Hepatocyte (in vitro differentiated cells): Measurements from ENCODE around the gene FAF1. TPM values are rescaled to one million over a fixed set of nuclear protein-coding genes. Genes with fewer than 3 reads are reported as not detected.

Experiments used
- DNase-seq: peaks from one replicate; pipeline ENCODE4 v3.0.0-alpha.2; 2016; ENCODE audit warnings: low spot score
- H2AFZ ChIP-seq: fragments of 200-600 bp; sonication (generic); 2 replicates; pipeline ENCODE4 v1.6.0; 2016; ENCODE audit warnings: antibody characterized with exemption, mild to moderate bottlenecking
- H3K27ac ChIP-seq: fragments of 200-600 bp; sonication (generic); 2 replicates; pipeline ENCODE4 v1.5.1; 2016; ENCODE audit warnings: mild to moderate bottlenecking
- H3K27me3 ChIP-seq: fragments of 200-600 bp; sonication (generic); 2 replicates; pipeline ENCODE4 v1.6.1; 2016
- H3K36me3 ChIP-seq: fragments of 200-600 bp; sonication (generic); replicated peaks from 2 replicates; pipeline ENCODE4 v1.5.1; 2016; ENCODE audit warnings: low read depth; ENCODE audit not compliant: insufficient read depth
- H3K4me1 ChIP-seq: fragments of 200-600 bp; sonication (generic); 2 replicates; pipeline ENCODE4 v1.5.1; 2016; ENCODE audit warnings: mild to moderate bottlenecking, moderate library complexity; ENCODE audit not compliant: insufficient read depth
- H3K4me2 ChIP-seq: fragments of 200-600 bp; sonication (generic); 2 replicates; pipeline ENCODE4 v1.6.0; 2016
- H3K4me3 ChIP-seq: fragments of 200-600 bp; sonication (generic); 2 replicates; pipeline ENCODE4 v1.5.1; 2016; ENCODE audit warnings: mild to moderate bottlenecking
- H3K79me2 ChIP-seq: fragments of 200-600 bp; sonication (generic); 2 replicates; pipeline ENCODE4 v1.6.0; 2017; ENCODE audit warnings: mild to moderate bottlenecking
- H3K9me2 ChIP-seq: fragments of 200-600 bp; sonication (generic); replicated peaks from 2 replicates; pipeline ENCODE4 v1.6.0; 2017; ENCODE audit warnings: mild to moderate bottlenecking; ENCODE audit not compliant: insufficient read depth
- H3K9me3 ChIP-seq: fragments of 200-600 bp; sonication (generic); 2 replicates; pipeline ENCODE4 v1.5.1; 2016; ENCODE audit warnings: low read depth, mild to moderate bottlenecking
- H4K20me1 ChIP-seq: fragments of 200-600 bp; sonication (generic); 2 replicates; pipeline ENCODE4 v1.6.0; 2016; ENCODE audit warnings: mild to moderate bottlenecking; ENCODE audit not compliant: insufficient read depth, poor library complexity, severe bottlenecking
- CTCF ChIP-seq: fragments of 200-600 bp; sonication (generic); IDR thresholded peaks from 2 replicates; pipeline ENCODE4 v1.5.1; 2016; ENCODE audit warnings: antibody characterized with exemption, mild to moderate bottlenecking; ENCODE audit not compliant: poor library complexity
- EZH2 ChIP-seq: fragments of 200-600 bp; sonication (generic); IDR thresholded peaks from 2 replicates; pipeline ENCODE4 v1.6.1; 2016; ENCODE audit warnings: antibody characterized with exemption, mild to moderate bottlenecking, borderline replicate concordance
- EZH2phosphoT487 ChIP-seq: fragments of 200-600 bp; sonication (generic); IDR thresholded peaks from one replicate; pipeline ENCODE4 v1.6.1; 2018; ENCODE audit warnings: antibody characterized with exemption, mild to moderate bottlenecking, low read depth, moderate library complexity; ENCODE audit not compliant: unreplicated experiment, severe bottlenecking
- WGBS: methylation state at CpG from one replicate; pipeline ENCODE4 v1.1.6; 2016; ENCODE audit warnings: low lambda C conversion rate; ENCODE audit errors: missing lambda C conversion rate; 5-methylcytosine and 5-hydroxymethylcytosine counted together
- polyA plus RNA-seq: library from polyadenylated mRNA; unstranded; fragments of >200 nt; fragmentation: Nextera tagmentation; extraction: Ambion mirVana; gene quantifications from 2 replicates; pipeline ENCODE4 v1.2.1, GENCODE V29; 2016
- total RNA-seq: library from RNA; depleted of rRNA; stranded (reverse); fragments of >200 nt; gene quantifications from 2 replicates; pipeline ENCODE4 v1.2.3, GENCODE V29; 2014

Gene FAF1
- total and polyA plus RNA-seq, 2 experiments from 2014 or later = 25.7 to 35.5 TPM

- 72% methylated on average over 1 of the region's 1 CpG for WGBS
- TF ChIP-seq CTCF = no peak
- TF ChIP-seq EZH2 = no peak
- TF ChIP-seq EZH2phosphoT487 = no peak
- no peak overlapping the region for H2AFZ ChIP-seq
- H3K9me3 ChIP-seq = no peaks in the 10 kb centered on the region
- H4K20me1 ChIP-seq = peaks cover 10% of the 10 kb centered on the region
- H3K36me3 ChIP-seq = no peaks in the 10 kb centered on the region
- H3K9me2 ChIP-seq = no peaks in the 10 kb centered on the region
- peak; percentile 18 for DNase-seq
- no peaks in the 10 kb centered on the region for H3K4me1 ChIP-seq
- peak overlapping the region; percentile 9 for H3K27ac ChIP-seq
- H3K27me3 ChIP-seq = no peaks in the 10 kb centered on the region
- H3K79me2 ChIP-seq = peaks cover 85% of the 10 kb centered on the region
- no peak overlapping the region for H3K4me3 ChIP-seq
- H3K4me2 ChIP-seq = peak overlapping the region; percentile 36
Measured at GRCh38 chr1:50950396-50950795, 9.7 kb downstream of the FAF1 start.

- peaks cover 10% of the 10 kb centered on the region for H4K20me1 ChIP-seq
- H3K27ac ChIP-seq = no peak overlapping the region
- no peak for DNase-seq
- H3K4me2 ChIP-seq = no peak overlapping the region
- H3K27me3 ChIP-seq = no peaks in the 10 kb centered on the region
- no peak overlapping the region for H2AFZ ChIP-seq
- WGBS = 84% methylated on average over 9 of the region's 9 CpGs
- no peaks in the 10 kb centered on the region for H3K4me1 ChIP-seq
- no peak for TF ChIP-seq EZH2phosphoT487
- no peak for TF ChIP-seq CTCF
- TF ChIP-seq EZH2 = no peak
- no peaks in the 10 kb centered on the region for H3K9me3 ChIP-seq
- H3K4me3 ChIP-seq = no peak overlapping the region
- no peaks in the 10 kb centered on the region for H3K9me2 ChIP-seq
- H3K79me2 ChIP-seq = peaks cover 85% of the 10 kb centered on the region
- no peaks in the 10 kb centered on the region for H3K36me3 ChIP-seq
Measured at GRCh38 chr1:50949286-50949982, 10.6 kb downstream of the FAF1 start.

- Histone ChIP-seq H3K27me3 (no peaks in the 10 kb centered on the region), H3K4me2 (no peak overlapping the region), H3K4me3 (no peak overlapping the region), H2AFZ (no peak overlapping the region), H3K27ac (no peak overlapping the region), H3K79me2 (peaks cover 85% of the 10 kb centered on the region), H3K36me3 (no peaks in the 10 kb centered on the region), H3K9me3 (no peaks in the 10 kb centered on the region), H3K9me2 (no peaks in the 10 kb centered on the region), H3K4me1 (no peaks in the 10 kb centered on the region), H4K20me1 (no peaks in the 10 kb centered on the region)
- no peak for TF ChIP-seq EZH2phosphoT487
- 88% methylated on average over 1 of the region's 1 CpG for WGBS
- no peak for DNase-seq
Measured at GRCh38 chr1:50942334-50942733, 17.7 kb downstream of the FAF1 start.

- H4K20me1 ChIP-seq = no peaks in the 10 kb centered on the region
Measured at GRCh38 chr1:50940291-50940690, 19.8 kb downstream of the FAF1 start.

More at GRCh38 chr1:50940291-50940690, 19.8 kb downstream of the FAF1 start:
- Histone ChIP-seq H3K27ac (no peak overlapping the region), H3K36me3 (no peaks in the 10 kb centered on the region), H2AFZ (no peak overlapping the region), H3K4me1 (no peaks in the 10 kb centered on the region), H3K9me3 (no peaks in the 10 kb centered on the region), H3K4me2 (no peak overlapping the region), H3K27me3 (no peaks in the 10 kb centered on the region), H3K9me2 (no peaks in the 10 kb centered on the region), H3K4me3 (no peak overlapping the region), H3K79me2 (peaks cover 85% of the 10 kb centered on the region)
- no peak for DNase-seq
- 87% methylated on average over 3 of the region's 3 CpGs for WGBS
- TF ChIP-seq EZH2 = no peak
- TF ChIP-seq CTCF = no peak
- TF ChIP-seq EZH2phosphoT487 = no peak
